Ramos (cell line): ENCODE data around the gene BBS7.

Experiments
- in situ Hi-C: fragments of 300-500 bp; cut with MboI; formaldehyde crosslinking; loops from one replicate; pipeline ENCODE4 v1.14.3; 2022; ENCODE audit warnings: low sequenced_read_pairs; ENCODE audit not compliant: unreplicated experiment

Gene BBS7

GRCh38 chr4:121799208-121799823, 71.0 kb downstream of the BBS7 start:
- in situ Hi-C loops, result no loop called here

- in situ Hi-C loops, result no loop called here
These were observed 74.0 kb downstream of the BBS7 start for GRCh38 chr4:121796283-121796682.

DNA sequence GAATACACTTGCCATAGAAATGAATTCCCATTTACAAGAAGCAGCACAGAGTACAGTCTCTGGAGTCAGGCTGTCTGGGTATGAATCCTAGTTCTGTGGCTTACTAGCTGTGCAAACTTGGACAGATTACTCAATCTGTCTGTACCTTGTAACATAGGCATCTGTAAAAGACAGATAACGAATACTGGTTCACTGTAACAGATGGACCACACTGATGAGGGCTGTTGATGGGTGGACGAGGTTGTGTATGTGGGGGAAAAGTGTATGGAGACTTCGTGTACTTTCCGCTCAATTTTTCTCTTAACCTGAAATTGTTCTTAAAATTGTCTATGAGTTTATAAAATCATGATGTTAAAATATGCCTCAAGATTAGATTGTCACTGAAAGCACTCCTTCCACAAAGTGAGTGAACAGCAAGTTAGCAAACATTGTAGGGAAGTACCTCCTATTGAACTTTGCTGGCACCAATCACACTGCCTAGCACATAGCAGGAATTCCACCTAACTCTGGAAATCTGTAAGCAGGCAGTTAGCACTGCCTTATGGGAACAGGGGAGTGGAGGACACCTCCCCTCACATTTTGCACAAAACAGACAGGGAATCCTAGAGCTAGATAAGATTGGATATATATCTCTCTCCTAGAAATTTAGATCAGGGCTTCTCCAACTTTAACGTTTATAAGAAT, 75.6 kb downstream of the BBS7 start:
- in situ Hi-C loops, result no loop called here

- in situ Hi-C loops, result no loop called here
These were observed 77.3 kb downstream of the BBS7 start for GRCh38 chr4:121792966-121793365.

DNA sequence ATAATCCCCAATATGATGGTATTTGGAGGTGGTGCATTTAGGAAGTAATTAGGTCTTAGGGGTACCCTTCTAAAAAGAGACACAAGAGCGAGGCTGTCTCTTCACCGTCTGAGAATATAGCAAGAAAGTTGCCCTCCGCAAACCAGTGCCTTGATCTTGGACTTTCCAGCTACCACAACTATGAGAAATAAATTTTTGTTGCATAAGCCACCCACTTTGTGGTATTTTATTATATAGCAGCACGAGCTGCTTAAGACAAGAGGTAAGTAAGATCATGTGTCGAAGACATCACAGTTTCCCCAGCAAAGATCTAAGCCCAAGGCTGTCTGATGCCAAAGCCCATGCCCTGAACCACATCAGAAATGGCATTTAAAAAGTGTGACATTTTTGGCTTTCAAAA, 78.8 kb downstream of the BBS7 start:
- in situ Hi-C loops, result no loop called here

- in situ Hi-C loops, result no loop called here
These were observed 79.3 kb downstream of the BBS7 start for GRCh38 chr4:121790976-121791375.

GRCh38 chr4:121789960-121790829, 80.1 kb downstream of the BBS7 start:
- in situ Hi-C loops, result no loop called here

DNA sequence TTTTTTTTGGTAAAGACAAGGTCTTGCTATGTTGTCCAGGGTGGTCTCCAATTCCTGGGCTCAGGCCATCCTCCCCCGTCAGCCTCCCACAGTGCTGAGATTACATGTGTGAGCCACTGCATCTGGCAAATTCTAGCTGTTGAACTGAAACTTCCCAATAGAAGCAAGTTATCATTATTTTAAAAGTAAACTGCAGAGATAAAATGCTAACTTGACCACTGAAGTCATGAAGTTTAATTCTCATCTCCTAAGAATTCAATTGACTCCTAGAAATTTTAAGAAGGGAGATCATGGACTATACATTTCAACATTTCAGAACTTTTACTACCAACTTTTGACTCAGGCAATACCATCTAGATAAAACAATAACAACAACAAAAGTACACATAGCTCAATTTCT, 80.8 kb downstream of the BBS7 start:
- in situ Hi-C loops, result no loop called here

DNA sequence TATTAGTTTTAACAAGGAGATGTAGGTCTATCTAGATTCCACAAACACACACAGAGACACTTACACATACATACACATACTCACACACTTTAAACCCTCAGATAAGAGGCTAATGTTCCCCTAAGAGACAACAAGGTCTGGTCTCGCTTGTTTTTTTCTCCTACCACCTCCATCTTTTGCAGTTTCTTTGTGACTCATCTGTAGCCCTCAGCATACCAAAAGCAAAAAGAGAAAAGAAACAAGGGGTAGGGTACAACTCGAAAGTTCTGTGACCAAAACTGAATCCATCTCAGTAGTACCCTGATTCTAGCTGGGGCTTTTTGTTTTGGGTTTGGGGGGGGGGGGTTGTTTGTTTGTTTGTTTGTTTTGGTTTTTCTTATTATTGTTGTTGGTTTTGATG, 81.4 kb downstream of the BBS7 start:
- in situ Hi-C loops, result no loop called here

DNA sequence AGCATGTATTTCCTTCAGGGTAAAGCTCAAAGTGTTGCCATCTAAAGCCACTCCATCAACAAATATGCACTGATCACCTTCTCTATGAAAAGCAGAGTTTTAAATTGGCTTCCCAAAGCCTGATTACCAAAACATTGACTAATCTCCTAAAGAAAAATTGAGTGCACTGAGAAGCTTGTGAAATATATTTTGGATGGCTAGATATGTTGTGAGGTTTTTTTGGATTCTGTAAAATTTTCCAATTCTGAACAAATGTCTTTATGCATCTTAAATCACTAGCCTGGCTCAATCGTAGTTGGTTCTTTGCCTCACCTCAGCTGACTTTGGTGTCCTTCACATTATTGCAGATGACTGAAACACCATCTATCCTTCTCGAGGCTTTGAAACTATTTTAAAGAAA, 84.1 kb downstream of the BBS7 start:
- in situ Hi-C loops, result no loop called here

GRCh38 chr4:121785479-121785878, 84.8 kb downstream of the BBS7 start:
- in situ Hi-C loops, result no loop called here

- in situ Hi-C loops, result no loop called here
These were observed 85.3 kb downstream of the BBS7 start for GRCh38 chr4:121784975-121785374.

GRCh38 chr4:121784401-121784800, 85.9 kb downstream of the BBS7 start:
- in situ Hi-C loops, result no loop called here

- in situ Hi-C loops, result no loop called here
These were observed 87.1 kb downstream of the BBS7 start for GRCh38 chr4:121783210-121783609.

- in situ Hi-C loops, result no loop called here
These were observed 91.2 kb downstream of the BBS7 start for GRCh38 chr4:121778991-121779628.

- in situ Hi-C loops, result no loop called here
These were observed 92.6 kb downstream of the BBS7 start for GRCh38 chr4:121777625-121778024.

GRCh38 chr4:121776610-121777401, 93.5 kb downstream of the BBS7 start:
- in situ Hi-C loops, result no loop called here
